Neutrophil (primary cell): ENCODE results near the gene TIGD3.

ENCODE experiments used
- H3K27ac ChIP-seq: fragments of 200-600 bp; sonication (generic); 2 replicates; pipeline ENCODE4 v1.5.1; 2016; ENCODE audit warnings: mild to moderate bottlenecking, moderate library complexity
- H3K27me3 ChIP-seq: fragments of 200-600 bp; sonication (generic); 2 replicates; pipeline ENCODE4 v1.6.0; 2016; ENCODE audit warnings: mild to moderate bottlenecking
- H3K36me3 ChIP-seq: fragments of 200-600 bp; sonication (generic); 2 replicates; pipeline ENCODE4 v1.5.1; 2017
- H3K4me1 ChIP-seq, 2 experiments: fragments of 200-600 bp in 1 of 2; sonication (generic) in 1 of 2; 1 replicate in 1 of 2; 2 replicates in 1 of 2; pipeline versions ENCODE4 v1.5.1 to v1.6.1; 2013 to 2016; ENCODE audit warnings: low read depth in 1 of 2, low read length in 1 of 2, mild to moderate bottlenecking in 1 of 2, moderate library complexity in 1 of 2; ENCODE audit not compliant: control insufficient read depth in 1 of 2, insufficient read depth in 1 of 2
- H3K4me3 ChIP-seq, 2 experiments: fragments of 200-600 bp in 1 of 2; sonication (generic) in 1 of 2; 1 replicate in 1 of 2; 2 replicates in 1 of 2; pipeline ENCODE4 v1.5.1; 2013 to 2016; ENCODE audit warnings: low read depth in 1 of 2, low read length in 1 of 2, mild to moderate bottlenecking in 1 of 2, moderate library complexity in 1 of 2
- H3K9me3 ChIP-seq: fragments of 200-600 bp; sonication (generic); 2 replicates; pipeline ENCODE4 v1.5.1; 2016
- CTCF ChIP-seq: fragments of 200-600 bp; sonication (generic); IDR thresholded peaks from 2 replicates; pipeline ENCODE4 v1.5.1; 2016; ENCODE audit warnings: antibody characterized with exemption

TIGD3 gene

DNA sequence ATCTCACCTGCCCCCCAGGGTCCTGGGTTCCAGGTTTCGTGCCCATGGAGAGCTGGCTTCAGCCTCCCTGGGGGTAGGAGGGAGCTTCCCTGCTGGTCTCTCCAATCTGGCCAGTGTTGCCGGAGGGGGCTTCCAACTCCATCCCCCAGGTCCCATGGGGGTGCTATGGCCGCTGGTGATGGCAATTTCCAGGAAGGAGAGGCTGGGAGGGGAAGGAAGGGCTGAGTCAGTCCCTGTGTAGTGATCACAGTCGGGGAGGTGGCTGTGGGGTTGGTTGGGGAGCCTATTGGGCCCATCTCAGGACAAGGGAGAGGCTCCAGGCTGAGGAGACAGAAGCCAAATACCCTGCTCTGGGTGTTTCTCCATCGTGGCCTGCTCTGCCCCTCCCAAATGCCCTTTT, 45.5 kb upstream of the TIGD3 start:
- peaks cover 2% of the 10 kb centered on the region for H3K36me3 ChIP-seq
- H3K4me1 ChIP-seq: peaks cover 6 to 18% of the 10 kb centered on the region in 2 experiments
- peaks cover 24% of the 10 kb centered on the region for H3K27me3 ChIP-seq
- TF ChIP-seq CTCF: no peak
- H3K9me3 ChIP-seq: no peaks in the 10 kb centered on the region
- H3K27ac ChIP-seq: no peak overlapping the region
- H3K4me3 ChIP-seq: no peak overlapping the region

GRCh38 chr11:65310215-65310614, 44.3 kb upstream of the TIGD3 start:
- H3K36me3 ChIP-seq: no peaks in the 10 kb centered on the region
- no peak overlapping the region for H3K4me3 ChIP-seq
- no peaks in the 10 kb centered on the region for H3K9me3 ChIP-seq
- no peak for TF ChIP-seq CTCF
- peaks cover 15 to 23% of the 10 kb centered on the region in 2 experiments for H3K4me1 ChIP-seq
- peaks cover 29% of the 10 kb centered on the region for H3K27me3 ChIP-seq
- no peak overlapping the region for H3K27ac ChIP-seq

GRCh38 chr11:65310736-65311135, 43.8 kb upstream of the TIGD3 start:
- peaks cover 17 to 24% of the 10 kb centered on the region in 2 experiments for H3K4me1 ChIP-seq

GRCh38 chr11:65311170-65311678, 43.3 kb upstream of the TIGD3 start:
- no peak overlapping the region for H3K4me3 ChIP-seq
- TF ChIP-seq CTCF: no peak
- H3K27me3 ChIP-seq: peaks cover 29% of the 10 kb centered on the region
- H3K36me3 ChIP-seq: no peaks in the 10 kb centered on the region
- H3K4me1 ChIP-seq: peaks cover 22 to 29% of the 10 kb centered on the region in 2 experiments
- H3K9me3 ChIP-seq: no peaks in the 10 kb centered on the region
- H3K27ac ChIP-seq: no peak overlapping the region

More at GRCh38 chr11:65310736-65311135, 43.8 kb upstream of the TIGD3 start:
- H3K36me3 ChIP-seq: no peaks in the 10 kb centered on the region
- no peaks in the 10 kb centered on the region for H3K9me3 ChIP-seq
- H3K4me3 ChIP-seq: no peak overlapping the region
- peaks cover 29% of the 10 kb centered on the region for H3K27me3 ChIP-seq
- no peak overlapping the region for H3K27ac ChIP-seq
- TF ChIP-seq CTCF: no peak

- peak; percentile 78 for TF ChIP-seq CTCF
- H3K27ac ChIP-seq: peak within 1 kb of the TSS; percentile 81
These were observed 39.9 kb upstream of the TIGD3 start, which contains the start of gene CDC42EP2 for GRCh38 chr11:65314501-65315203. Gene CDC42EP2 (plus strand): TSS chr11:65314866. CDS start chr11:65320899, 6,033 bp downstream.

More at GRCh38 chr11:65314501-65315203, 39.9 kb upstream of the TIGD3 start, which contains the start of gene CDC42EP2:
- peaks cover 32 to 34% of the 10 kb centered on the region in 2 experiments for H3K4me1 ChIP-seq
- H3K27me3 ChIP-seq: peaks cover 38% of the 10 kb centered on the region
- H3K36me3 ChIP-seq: no peaks in the 10 kb centered on the region
- H3K4me3 ChIP-seq: peak within 1 kb of the TSS; percentile 75 to 96
- H3K9me3 ChIP-seq: no peaks in the 10 kb centered on the region
